IMR-90 (cell line): ENCODE measurements around the gene KIFAP3. TPM values are rescaled to one million over a fixed set of nuclear protein-coding genes. Genes with fewer than 3 reads are reported as not detected.

Source experiments
- ATAC-seq: fragments of 200-7000 bp; cut with Tn5 transposase; 2 replicates; pipeline ENCODE4 v1.9.1; 2020; ENCODE audit warnings: low read depth, mild to moderate bottlenecking, moderate library complexity
- BruUV-seq: library from RNA; stranded (reverse); fragments of 400-500 nt; replicated peaks from 2 replicates; lab custom pipeline; 2021; lab: Mats Ljungman, UMichigan
- CTCF ChIA-PET: fragments of 300-600 bp; formaldehyde crosslinking; extraction: SDS; loops from one replicate; lab custom pipeline; 2021; ENCODE audit warnings: antibody characterized with exemption; lab: Yijun Ruan, JAX
- POLR2A ChIA-PET: fragments of 300-600 bp; sonication (Branson Sonifier 250); formaldehyde crosslinking; loops from one replicate; lab custom pipeline; 2022; ENCODE audit warnings: antibody characterized with exemption; ENCODE audit not compliant: unreplicated experiment; lab: Charles Lee
- DNase-seq: peaks from one replicate; pipeline ENCODE4 v3.0.0; 2013
- H2AFZ ChIP-seq: replicated peaks from 2 replicates; pipeline ENCODE3; 2013; ENCODE audit warnings: low read length, mild to moderate bottlenecking; ENCODE audit not compliant: poor library complexity
- H2AK5ac ChIP-seq: 2 replicates; pipeline ENCODE4 v1.6.1; 2013; ENCODE audit warnings: low read depth, low read length, inconsistent platforms
- H2AK9ac ChIP-seq: replicated peaks from 2 replicates; pipeline ENCODE3; 2013; ENCODE audit warnings: mild to moderate bottlenecking, low read depth, low read length, moderate library complexity; ENCODE audit not compliant: poor library complexity
- H2BK120ac ChIP-seq: 2 replicates; pipeline ENCODE4 v1.6.1; 2013; ENCODE audit warnings: low read depth, low read length, inconsistent platforms
- H2BK15ac ChIP-seq: 3 replicates; pipeline ENCODE4 v1.6.1; 2013; ENCODE audit warnings: low read depth, low read length, inconsistent platforms
- H2BK20ac ChIP-seq: 2 replicates; pipeline ENCODE4 v1.6.1; 2013; ENCODE audit warnings: low read depth, mild to moderate bottlenecking, inconsistent platforms, low read length, moderate library complexity
- H2BK5ac ChIP-seq: 2 replicates; pipeline ENCODE4 v1.6.1; 2013; ENCODE audit warnings: mild to moderate bottlenecking, low read depth, low read length, inconsistent platforms; ENCODE audit not compliant: poor library complexity, severe bottlenecking
- H3K14ac ChIP-seq: replicated peaks from 2 replicates; pipeline ENCODE4 v1.6.1; 2013; ENCODE audit warnings: low read depth, low read length, inconsistent platforms
- H3K18ac ChIP-seq: 2 replicates; pipeline ENCODE4 v1.6.1; 2013; ENCODE audit warnings: low read depth, low read length, control low read depth
- H3K23ac ChIP-seq: 2 replicates; pipeline ENCODE4 v1.6.1; 2013; ENCODE audit warnings: low read depth, low read length, inconsistent platforms
- H3K27ac ChIP-seq: 2 replicates; pipeline ENCODE4 v1.5.1; 2013; ENCODE audit warnings: mild to moderate bottlenecking, control low read depth, low read length; ENCODE audit not compliant: insufficient read depth
- H3K27me3 ChIP-seq: 2 replicates; pipeline ENCODE4 v1.6.1; 2013; ENCODE audit warnings: low read length; ENCODE audit not compliant: control insufficient read depth, insufficient read depth
- H3K36me3 ChIP-seq: 2 replicates; pipeline ENCODE4 v1.6.1; 2013; ENCODE audit warnings: low read length, mixed read lengths; ENCODE audit not compliant: control insufficient read depth, insufficient read depth
- H3K4ac ChIP-seq: 2 replicates; pipeline ENCODE4 v1.6.1; 2013; ENCODE audit warnings: low read depth, low read length, inconsistent platforms
- H3K4me1 ChIP-seq: 2 replicates; pipeline ENCODE4 v1.6.1; 2013; ENCODE audit warnings: low read length, mixed read lengths; ENCODE audit not compliant: control insufficient read depth, insufficient read depth
- H3K4me2 ChIP-seq: 2 replicates; pipeline ENCODE4 v1.6.1; 2013; ENCODE audit warnings: low read depth, mild to moderate bottlenecking, control low read depth, low read length, moderate library complexity
- H3K4me3 ChIP-seq: 2 replicates; pipeline ENCODE4 v1.5.1; 2013; ENCODE audit warnings: low read depth, mild to moderate bottlenecking, control low read depth, low read length, moderate library complexity; ENCODE audit not compliant: insufficient read depth
- H3K56ac ChIP-seq: 2 replicates; pipeline ENCODE4 v1.6.1; 2013; ENCODE audit warnings: low read length, inconsistent platforms; ENCODE audit not compliant: insufficient read depth; ENCODE audit errors: extremely low read depth
- H3K79me1 ChIP-seq, 2 experiments: 2 replicates each; pipeline ENCODE4 v1.6.1; 2013; ENCODE audit warnings: low read length in 2 of 2, inconsistent platforms in 1 of 2, low read depth in 1 of 2
- H3K9ac ChIP-seq: 2 replicates; pipeline ENCODE4 v1.6.1; 2013; ENCODE audit warnings: low read depth, low read length, control low read depth
- H3K9me1 ChIP-seq: 2 replicates; pipeline ENCODE4 v1.6.1; 2013; ENCODE audit warnings: low read length, inconsistent platforms; ENCODE audit not compliant: insufficient read depth
- H3K9me3 ChIP-seq: 2 replicates; pipeline ENCODE4 v1.6.1; 2013; ENCODE audit warnings: low read length; ENCODE audit not compliant: control insufficient read depth, insufficient read depth
- H4K20me1 ChIP-seq: 2 replicates; pipeline ENCODE4 v1.6.1; 2013; ENCODE audit warnings: low read length, inconsistent platforms; ENCODE audit not compliant: insufficient read depth
- H4K5ac ChIP-seq: 2 replicates; pipeline ENCODE4 v1.6.1; 2013; ENCODE audit warnings: mild to moderate bottlenecking, low read depth, low read length, control low read depth
- H4K8ac ChIP-seq, 2 experiments: 2 replicates each; pipeline ENCODE4 v1.6.1; 2013; ENCODE audit warnings: low read depth in 2 of 2, low read length in 2 of 2, control low read depth in 1 of 2, inconsistent platforms in 1 of 2
- H4K91ac ChIP-seq: 2 replicates; pipeline ENCODE4 v1.6.1; 2013; ENCODE audit warnings: low read depth, low read length, inconsistent platforms; ENCODE audit not compliant: insufficient read depth
- BHLHE40 ChIP-seq: fragments of 150-350 bp; IDR thresholded peaks from 2 replicates; pipeline ENCODE4 v1.6.1; 2016; ENCODE audit warnings: mild to moderate bottlenecking, low read depth, low read length
- CEBPB ChIP-seq: IDR thresholded peaks from 2 replicates; pipeline ENCODE4 v1.6.1; 2012; ENCODE audit warnings: low read depth, low read length, improper control_type of control experiment
- CHD1 ChIP-seq: IDR thresholded peaks from 2 replicates; pipeline ENCODE4 v1.6.1; 2012; ENCODE audit warnings: low read depth, low read length, improper control_type of control experiment
- MAFK ChIP-seq: IDR thresholded peaks from 2 replicates; pipeline ENCODE4 v1.6.1; 2012; ENCODE audit warnings: low read depth, low read length, improper control_type of control experiment
- POLR2A ChIP-seq: IDR thresholded peaks from 2 replicates; pipeline ENCODE4 v1.6.1; 2012; ENCODE audit warnings: mild to moderate bottlenecking, low read depth, low read length
- RFX5 ChIP-seq: IDR thresholded peaks from 2 replicates; pipeline ENCODE4 v1.8.0; 2012; ENCODE audit warnings: low read depth, mild to moderate bottlenecking, low read length, moderate library complexity
- dilution Hi-C: fragments of 300-500 bp; cut with HindIII; formaldehyde crosslinking; loops from one replicate; pipeline ENCODE4 v1.14.3; 2018; ENCODE audit warnings: low sequenced_read_pairs; ENCODE audit not compliant: unreplicated experiment
- in situ Hi-C: fragments of 300-500 bp; cut with MboI; formaldehyde crosslinking; loops from 3 replicates; pipeline ENCODE4 v1.14.3; 2019; ENCODE audit warnings: low sequenced_read_pairs, inconsistent platforms, mixed read lengths
- intact Hi-C: fragments of 100-400 bp; cut with micrococcal nuclease; formaldehyde crosslinking; loops from 2 replicates; pipeline ENCODE4 v1.10.0; 2022
- polyA plus RNA-seq, 3 experiments: library from polyadenylated mRNA; depleted of rRNA; stranded (reverse); fragments of >200 nt; gene quantifications; 2 replicates each; pipeline ENCODE4 v1.2.3, GENCODE V29; 2012; ENCODE audit warnings: low replicate concordance in 1 of 3
- total RNA-seq: library from RNA; depleted of rRNA; stranded (reverse); fragments of >200 nt; gene quantifications from 2 replicates; pipeline ENCODE4 v1.2.3, GENCODE V29; 2012
- TF ChIP-seq, protein P1 (sequence below): fragments of 150-350 bp; IDR thresholded peaks from 2 replicates; pipeline ENCODE4 v1.6.1; 2016; ENCODE audit warnings: low read depth, mild to moderate bottlenecking, low read length, moderate library complexity, borderline replicate concordance
- TF ChIP-seq, protein P2 (sequence below): fragments of 150-350 bp; IDR thresholded peaks from 2 replicates; pipeline ENCODE4 v1.6.1; 2017; ENCODE audit warnings: mild to moderate bottlenecking, antibody characterized with exemption, low read length, low read depth

The KIFAP3 gene
- total and polyA plus RNA-seq, 2 of the 4 experiments (the other 2 are of a cell fraction), result 10.5 to 10.9 TPM

DNA sequence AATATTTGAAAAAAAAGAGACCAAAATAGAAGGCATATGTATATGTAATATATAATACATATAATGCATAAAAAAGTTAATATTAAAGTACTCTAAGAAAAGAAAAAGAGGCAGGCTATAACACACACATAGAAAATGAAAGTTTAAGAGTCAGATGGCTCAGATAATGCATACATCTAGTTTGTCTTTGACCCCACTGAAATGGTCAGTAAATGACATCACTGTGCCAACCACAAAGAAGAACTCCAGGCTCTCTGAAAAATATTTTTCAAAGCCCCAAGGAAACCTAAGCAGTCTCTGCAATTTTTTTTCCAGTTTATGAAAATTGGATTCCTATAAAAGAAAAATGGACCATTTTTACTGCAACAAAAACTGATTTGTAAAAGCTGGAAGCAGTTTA lies 125.4 kb downstream of the KIFAP3 start:
- H3K14ac ChIP-seq, result no peak overlapping the region
- dilution Hi-C loops (no loop called here), in situ Hi-C loops (loop anchor here (25.0 kb wide), 2 partner anchors 713 to 813 kb away; partner anchors contain the start of gene PRRX1), intact Hi-C loops (no loop called here)
- H3K9me3 ChIP-seq, result no peaks in the 10 kb centered on the region
- H3K36me3 ChIP-seq, result no peaks in the 10 kb centered on the region
- H3K9ac ChIP-seq, result no peak overlapping the region
- H4K8ac ChIP-seq, result no peak overlapping the region
- H2BK120ac ChIP-seq, result no peak overlapping the region
- H3K27me3 ChIP-seq, result no peaks in the 10 kb centered on the region
- no peak overlapping the region for H3K4me3 ChIP-seq
- H4K5ac ChIP-seq, result no peak overlapping the region
- no peak overlapping the region for H3K18ac ChIP-seq
- H3K23ac ChIP-seq, result no peak overlapping the region
- BruUV-seq, result no TSS peak
- H2AK9ac ChIP-seq, result no peak overlapping the region
- no peak overlapping the region for H3K56ac ChIP-seq
- peaks cover 2% of the 10 kb centered on the region; the same call in 1 of the 2 replicates for H3K4me1 ChIP-seq
- no peak overlapping the region for H2BK15ac ChIP-seq
- ATAC-seq (no peak), DNase-seq (peak; percentile 39)
- H3K4me2 ChIP-seq, result no peak overlapping the region
- H3K9me1 ChIP-seq, result 0 out of 2 replicates have a peak, but pooled peaks cover 3% of the 10 kb centered on the region
- no peak overlapping the region for H2AK5ac ChIP-seq
- ChIA-PET CTCF (no interaction called here), POLR2A (no interaction called here)
- H2BK5ac ChIP-seq, result no peak overlapping the region
- no peaks in the 10 kb centered on the region for H4K20me1 ChIP-seq
- TF ChIP-seq MAFK (no peak), RFX5 (no peak), CHD1 (no peak), BHLHE40 (no peak), CEBPB (no peak), POLR2A (no peak)
- TF ChIP-seq, protein P1, sequence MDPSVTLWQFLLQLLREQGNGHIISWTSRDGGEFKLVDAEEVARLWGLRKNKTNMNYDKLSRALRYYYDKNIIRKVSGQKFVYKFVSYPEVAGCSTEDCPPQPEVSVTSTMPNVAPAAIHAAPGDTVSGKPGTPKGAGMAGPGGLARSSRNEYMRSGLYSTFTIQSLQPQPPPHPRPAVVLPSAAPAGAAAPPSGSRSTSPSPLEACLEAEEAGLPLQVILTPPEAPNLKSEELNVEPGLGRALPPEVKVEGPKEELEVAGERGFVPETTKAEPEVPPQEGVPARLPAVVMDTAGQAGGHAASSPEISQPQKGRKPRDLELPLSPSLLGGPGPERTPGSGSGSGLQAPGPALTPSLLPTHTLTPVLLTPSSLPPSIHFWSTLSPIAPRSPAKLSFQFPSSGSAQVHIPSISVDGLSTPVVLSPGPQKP, result no peak
- TF ChIP-seq, protein P2, sequence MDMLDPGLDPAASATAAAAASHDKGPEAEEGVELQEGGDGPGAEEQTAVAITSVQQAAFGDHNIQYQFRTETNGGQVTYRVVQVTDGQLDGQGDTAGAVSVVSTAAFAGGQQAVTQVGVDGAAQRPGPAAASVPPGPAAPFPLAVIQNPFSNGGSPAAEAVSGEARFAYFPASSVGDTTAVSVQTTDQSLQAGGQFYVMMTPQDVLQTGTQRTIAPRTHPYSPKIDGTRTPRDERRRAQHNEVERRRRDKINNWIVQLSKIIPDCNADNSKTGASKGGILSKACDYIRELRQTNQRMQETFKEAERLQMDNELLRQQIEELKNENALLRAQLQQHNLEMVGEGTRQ, result no peak
- H3K79me1 ChIP-seq, result no peaks in the 10 kb centered on the region
- H2BK20ac ChIP-seq, result no peak overlapping the region
- no peak overlapping the region for H4K91ac ChIP-seq
- H3K27ac ChIP-seq, result no peak overlapping the region
- no peak overlapping the region for H2AFZ ChIP-seq
- H3K4ac ChIP-seq, result no peak overlapping the region
